ENCODE data around the gene NHLH1.

The NHLH1 gene

DNA sequence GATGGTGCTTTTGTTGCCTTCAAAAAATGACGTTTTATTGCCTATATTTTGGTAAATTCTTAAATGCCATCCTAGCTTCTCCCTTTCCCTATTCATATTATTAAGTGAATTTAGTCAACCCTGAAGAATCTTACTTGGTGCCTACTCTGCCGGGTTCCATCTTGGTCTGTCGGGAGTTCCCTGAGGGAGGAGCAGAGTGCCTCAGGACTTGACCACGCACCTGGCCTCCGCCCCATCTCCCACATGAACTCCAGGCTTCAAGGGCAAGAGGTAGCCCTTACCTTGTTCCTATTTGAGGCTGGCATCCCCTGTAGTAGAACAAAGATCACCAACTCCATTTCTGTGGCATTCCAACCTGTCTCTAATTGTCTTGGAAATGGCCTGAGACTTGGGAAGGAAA lies 55.0 kb downstream of the NHLH1 start:
- Histone ChIP-seq H3K27me3 (ENCODE audit: control insufficient read depth, insufficient read depth, low read length) (no peaks in the 10 kb centered on the region; the same call in 1 of the 2 replicates), H3K27ac (ENCODE audit: low read length) (no peak overlapping the region), H3K4me3 (ENCODE audit: low read length) (no peak overlapping the region), H3K9me3 (ENCODE audit: control insufficient read depth, insufficient read depth, low read length) (no peaks in the 10 kb centered on the region), H3K36me3 (ENCODE audit: control insufficient read depth, insufficient read depth, low read length) (peaks cover 43% of the 10 kb centered on the region), H3K4me1 (ENCODE audit: control insufficient read depth, insufficient read depth, low read length) (no peaks in the 10 kb centered on the region)
- no CpG with 5 or more reads among the region's 5 CpGs for WGBS (ENCODE audit: insufficient coverage, insufficient read length)
- no peak for DNase-seq (ENCODE audit: low read depth, low spot score)

All from iPS DF 6.9 (cell line).